VCaP (cell line): ENCODE results near the gene FAR1.
A peak's percentile ranks its signal among the peaks of the same experiment; 100 is the strongest.

Experiments used
- H3K27ac ChIP-seq: fragments of 450-650 bp; 2 replicates; pipeline ENCODE4 v1.5.1; 2017
- TF ChIP-seq, protein P1 (sequence below): fragments of 450-650 bp; conservative IDR thresholded peaks from 2 replicates; pipeline ENCODE4 v1.5.1; 2017; ENCODE audit warnings: mild to moderate bottlenecking, moderate library complexity

FAR1 gene

DNA sequence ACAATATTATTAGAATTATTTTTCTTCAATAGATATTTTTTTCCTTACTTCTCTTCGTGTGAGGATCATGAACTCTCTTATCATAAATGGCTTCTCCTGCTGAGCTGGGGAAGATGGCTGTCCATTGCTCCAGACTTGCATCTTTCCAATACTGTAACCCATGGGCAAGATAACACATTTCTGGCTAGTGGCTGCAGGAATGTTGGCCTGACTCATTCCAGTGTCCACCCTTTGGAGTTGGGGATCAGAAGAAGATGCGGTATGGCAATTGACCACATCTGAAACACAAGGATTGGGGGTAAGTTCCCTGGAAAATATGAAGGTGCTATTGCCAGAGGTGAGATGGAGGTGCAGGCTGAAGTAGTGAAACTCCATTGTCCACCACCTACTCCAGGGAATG lies 92.8 kb downstream of the FAR1 start:
- TF ChIP-seq, protein P1, sequence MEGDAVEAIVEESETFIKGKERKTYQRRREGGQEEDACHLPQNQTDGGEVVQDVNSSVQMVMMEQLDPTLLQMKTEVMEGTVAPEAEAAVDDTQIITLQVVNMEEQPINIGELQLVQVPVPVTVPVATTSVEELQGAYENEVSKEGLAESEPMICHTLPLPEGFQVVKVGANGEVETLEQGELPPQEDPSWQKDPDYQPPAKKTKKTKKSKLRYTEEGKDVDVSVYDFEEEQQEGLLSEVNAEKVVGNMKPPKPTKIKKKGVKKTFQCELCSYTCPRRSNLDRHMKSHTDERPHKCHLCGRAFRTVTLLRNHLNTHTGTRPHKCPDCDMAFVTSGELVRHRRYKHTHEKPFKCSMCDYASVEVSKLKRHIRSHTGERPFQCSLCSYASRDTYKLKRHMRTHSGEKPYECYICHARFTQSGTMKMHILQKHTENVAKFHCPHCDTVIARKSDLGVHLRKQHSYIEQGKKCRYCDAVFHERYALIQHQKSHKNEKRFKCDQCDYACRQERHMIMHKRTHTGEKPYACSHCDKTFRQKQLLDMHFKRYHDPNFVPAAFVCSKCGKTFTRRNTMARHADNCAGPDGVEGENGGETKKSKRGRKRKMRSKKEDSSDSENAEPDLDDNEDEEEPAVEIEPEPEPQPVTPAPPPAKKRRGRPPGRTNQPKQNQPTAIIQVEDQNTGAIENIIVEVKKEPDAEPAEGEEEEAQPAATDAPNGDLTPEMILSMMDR, result no peak
- H3K27ac ChIP-seq, result no peak overlapping the region

DNA sequence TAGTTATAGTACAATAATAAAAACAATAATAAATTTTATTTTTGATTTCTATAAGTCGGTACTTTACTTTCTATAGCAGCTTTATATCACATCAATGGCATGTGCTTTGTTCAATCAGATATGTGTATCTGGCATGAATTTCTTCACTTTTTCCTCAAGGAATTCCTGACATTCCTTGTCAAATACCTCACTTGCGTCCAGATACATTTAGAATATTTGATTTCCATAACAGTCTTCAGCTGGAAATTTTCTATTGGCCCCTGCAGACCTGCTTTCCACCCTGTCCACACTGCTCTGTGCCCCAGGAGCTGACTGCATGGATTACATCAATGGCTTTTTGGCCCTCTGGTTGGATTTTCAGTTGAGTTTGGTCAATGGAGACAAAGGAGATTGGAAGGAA lies 93.2 kb downstream of the FAR1 start:
- TF ChIP-seq, protein P1, result no peak

GRCh38 chr11:13762718-13763117 lies 94.2 kb downstream of the FAR1 start:
- peak overlapping the region; percentile 26; the same call in 1 of the 2 replicates for H3K27ac ChIP-seq
- TF ChIP-seq, protein P1, result no peak

More for the DNA sequence above, 93.2 kb downstream of the FAR1 start:
- H3K27ac ChIP-seq, result peak overlapping the region; percentile 26; the same call in 1 of the 2 replicates

DNA sequence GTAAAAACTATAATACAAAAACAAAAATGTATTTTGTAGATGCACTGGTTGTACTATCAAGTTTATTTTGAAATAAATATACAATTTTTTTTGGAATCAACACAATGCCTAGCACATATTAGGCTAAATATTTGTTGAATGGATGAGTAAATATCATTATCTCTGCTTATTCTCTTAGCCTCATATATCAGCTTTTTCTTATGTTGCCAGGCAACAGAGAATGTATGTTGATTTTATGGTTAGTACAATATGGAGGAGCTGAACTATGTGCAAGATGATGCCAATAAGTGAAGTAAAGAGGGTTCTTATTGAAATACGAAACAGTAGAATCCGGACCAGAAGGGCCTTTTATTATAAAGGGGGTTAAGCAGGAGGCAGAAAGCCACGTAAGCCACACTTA lies 94.9 kb downstream of the FAR1 start:
- TF ChIP-seq, protein P1, result no peak

GRCh38 chr11:13765886-13766285 lies 97.4 kb downstream of the FAR1 start:
- no peak overlapping the region for H3K27ac ChIP-seq
- TF ChIP-seq, protein P1, result no peak

More for the DNA sequence above, 94.9 kb downstream of the FAR1 start:
- H3K27ac ChIP-seq, result peak overlapping the region; percentile 26; the same call in 1 of the 2 replicates

GRCh38 chr11:13767471-13767870 lies 99.0 kb downstream of the FAR1 start:
- H3K27ac ChIP-seq, result no peak overlapping the region
- TF ChIP-seq, protein P1, result no peak

GRCh38 chr11:13769188-13769587 lies 100.7 kb downstream of the FAR1 start:
- TF ChIP-seq, protein P1, result no peak
- H3K27ac ChIP-seq, result no peak overlapping the region
